ENCODE data around the gene TMEM43.

The TMEM43 gene

GRCh38 chr3:14138878-14139655 is 14.2 kb downstream of the TMEM43 start:
- DNase-seq = no peak

GRCh38 chr3:14139771-14140170 is 14.9 kb downstream of the TMEM43 start:
- DNase-seq = no peak

- no peak for DNase-seq
Measured at GRCh38 chr3:14140668-14141067, 15.8 kb downstream of the TMEM43 start.

- no peak for DNase-seq
Measured at GRCh38 chr3:14141144-14141543, 16.3 kb downstream of the TMEM43 start.

GRCh38 chr3:14141602-14142341 is 16.9 kb downstream of the TMEM43 start:
- no peak for DNase-seq

GRCh38 chr3:14142567-14143270 is 17.9 kb downstream of the TMEM43 start:
- no peak for DNase-seq

GRCh38 chr3:14143271-14144225 is 18.7 kb downstream of the TMEM43 start:
- no peak for DNase-seq

GRCh38 chr3:14144423-14145075 is 19.7 kb downstream of the TMEM43 start:
- DNase-seq = no peak

- no peak for DNase-seq
Measured at GRCh38 chr3:14145236-14145635, 20.4 kb downstream of the TMEM43 start.

GRCh38 chr3:14145670-14146380 is 21.0 kb downstream of the TMEM43 start:
- no peak for DNase-seq

- no peak for DNase-seq
Measured at GRCh38 chr3:14146381-14147065, 21.7 kb downstream of the TMEM43 start.

- no peak for DNase-seq
Measured at GRCh38 chr3:14147066-14147435, 22.2 kb downstream of the TMEM43 start.

GRCh38 chr3:14147617-14148016 is 22.8 kb downstream of the TMEM43 start:
- no peak for DNase-seq

GRCh38 chr3:14148041-14148985 is 23.5 kb downstream of the TMEM43 start:
- DNase-seq = no peak

- DNase-seq = no peak
Measured at GRCh38 chr3:14150078-14150477, 25.2 kb downstream of the TMEM43 start.

- DNase-seq = no peak
Measured at GRCh38 chr3:14150491-14151230, 25.8 kb downstream of the TMEM43 start.

- no peak for DNase-seq
Measured at GRCh38 chr3:14151471-14152083, 26.7 kb downstream of the TMEM43 start.

- DNase-seq = no peak
Measured at GRCh38 chr3:14152233-14152962, 27.5 kb downstream of the TMEM43 start.
